H1 (cell line): ENCODE measurements around the gene POU2AF3. TPM values are rescaled to one million over a fixed set of nuclear protein-coding genes. Genes with fewer than 3 reads are reported as not detected.

Experiments
- CTCF ChIA-PET: fragments of 300-600 bp; sonication (Branson Sonifier 250); formaldehyde crosslinking; loops from one replicate; lab custom pipeline; 2021; ENCODE audit not compliant: partially characterized antibody; lab: Charles Lee
- POLR2A ChIA-PET: fragments of 300-600 bp; sonication (Branson Sonifier 250); formaldehyde crosslinking; loops from one replicate; lab custom pipeline; 2021; ENCODE audit warnings: inconsistent platforms; ENCODE audit not compliant: partially characterized antibody; lab: Charles Lee
- DNase-seq, 2 experiments: peaks; one replicate each; pipeline versions ENCODE4 v3.0.0 to v3.0.0-alpha.2; 2010 to 2022; ENCODE audit warnings: low spot score in 2 of 2, low read depth in 1 of 2, mixed read lengths in 1 of 2
- FAIRE-seq: peaks from 2 replicates; lab custom pipeline; 2011; peaks lifted over from hg19 to GRCh38; lab: Jason Lieb, UNC
- H2AFZ ChIP-seq: 2 replicates; pipeline ENCODE4 v1.8.1; 2012; ENCODE audit warnings: low read length, inconsistent platforms
- H2AK5ac ChIP-seq: 2 replicates; pipeline ENCODE4 v1.6.1; 2013; ENCODE audit warnings: low read depth, low read length
- H2BK120ac ChIP-seq: replicated peaks from 2 replicates; pipeline ENCODE3; 2013; ENCODE audit warnings: low read depth, low read length, inconsistent platforms
- H2BK12ac ChIP-seq: 2 replicates; pipeline ENCODE4 v1.6.1; 2013; ENCODE audit warnings: low read depth, low read length
- H2BK15ac ChIP-seq: 2 replicates; pipeline ENCODE4 v1.6.1; 2013; ENCODE audit warnings: low read length
- H2BK20ac ChIP-seq: 2 replicates; pipeline ENCODE4 v1.6.1; 2013; ENCODE audit warnings: low read length
- H2BK5ac ChIP-seq: 2 replicates; pipeline ENCODE4 v1.6.1; 2013; ENCODE audit warnings: low read depth, low read length
- H3K14ac ChIP-seq: 2 replicates; pipeline ENCODE4 v1.6.1; 2013; ENCODE audit warnings: inconsistent platforms; ENCODE audit not compliant: insufficient read length
- H3K18ac ChIP-seq: 2 replicates; pipeline ENCODE4 v1.6.1; 2013; ENCODE audit warnings: low read length; ENCODE audit errors: extremely low read depth
- H3K23ac ChIP-seq: 2 replicates; pipeline ENCODE4 v1.6.1; 2013; ENCODE audit warnings: inconsistent platforms; ENCODE audit not compliant: insufficient read length
- H3K23me2 ChIP-seq: 2 replicates; pipeline ENCODE4 v1.6.1; 2013; ENCODE audit warnings: low read depth, low read length
- H3K27ac ChIP-seq: 2 replicates; pipeline ENCODE4 v1.6.1; 2011; ENCODE audit warnings: low read depth, low read length, inconsistent platforms
- H3K27me3 ChIP-seq, 4 experiments: replicated peaks in 1 of 4; 1 replicate in 1 of 4; 2 replicates in 3 of 4; pipeline versions ENCODE4 v1.6.1 to v1.8.1; 2011 to 2013; ENCODE audit warnings: low read length in 3 of 4, mild to moderate bottlenecking in 3 of 4, inconsistent platforms in 2 of 4, mixed read lengths in 2 of 4, moderate library complexity in 1 of 4; ENCODE audit not compliant: control insufficient read depth in 3 of 4, insufficient read depth in 3 of 4; ENCODE audit errors: extremely low read depth in 1 of 4
- H3K36me3 ChIP-seq, 4 experiments: 2 replicates each; pipeline versions ENCODE4 v1.6.1 to v1.8.1; 2011 to 2013; ENCODE audit warnings: mild to moderate bottlenecking in 4 of 4, low read length in 3 of 4, moderate library complexity in 2 of 4, control low read depth in 1 of 4, inconsistent platforms in 1 of 4; ENCODE audit not compliant: insufficient read depth in 4 of 4, control insufficient read depth in 2 of 4
- H3K4ac ChIP-seq: replicated peaks from 2 replicates; pipeline ENCODE3; 2013; ENCODE audit warnings: low read length, low read depth, mixed read lengths, inconsistent platforms; ENCODE audit not compliant: insufficient read length
- H3K4me1 ChIP-seq, 4 experiments: replicated peaks in 1 of 4; 1 replicate in 1 of 4; 2 replicates in 3 of 4; pipeline versions ENCODE4 v1.6.1 to v1.8.1; 2011 to 2013; ENCODE audit warnings: low read length in 3 of 4, inconsistent platforms in 2 of 4, mixed read lengths in 1 of 4; ENCODE audit not compliant: insufficient read depth in 4 of 4, control insufficient read depth in 3 of 4
- H3K4me2 ChIP-seq, 2 experiments: 2 replicates each; pipeline versions ENCODE4 v1.6.1 to v1.8.1; 2011 to 2013; ENCODE audit warnings: low read depth in 2 of 2, low read length in 2 of 2, control low read depth in 1 of 2, inconsistent platforms in 1 of 2, mild to moderate bottlenecking in 1 of 2; ENCODE audit not compliant: insufficient read depth in 1 of 2
- H3K4me3 ChIP-seq, 4 experiments: fragments of 200-600, 300-600 bp in 1 of 4; sonication (generic), shearing (Covaris generic), sonication (Bioruptor Twin) in 1 of 4; 2 replicates each; pipeline versions ENCODE4 v1.5.1 to v1.8.1; 2011 to 2016; ENCODE audit warnings: low read length in 4 of 4, low read depth in 3 of 4, control low read depth in 2 of 4, inconsistent platforms in 2 of 4, mild to moderate bottlenecking in 2 of 4, mixed read lengths in 1 of 4, moderate library complexity in 1 of 4; ENCODE audit not compliant: insufficient read depth in 2 of 4; ENCODE audit errors: extremely low read depth in 1 of 4
- H3K56ac ChIP-seq: replicated peaks from 2 replicates; pipeline ENCODE3; 2013; ENCODE audit warnings: low read depth, mild to moderate bottlenecking, mixed read lengths, low read length, inconsistent platforms; ENCODE audit not compliant: insufficient read length
- H3K79me1 ChIP-seq: 2 replicates; pipeline ENCODE4 v1.6.1; 2013; ENCODE audit warnings: low read depth, low read length, control low read depth
- H3K79me2 ChIP-seq, 2 experiments: 2 replicates each; pipeline versions ENCODE4 v1.6.1 to v1.8.1; 2012 to 2013; ENCODE audit warnings: low read length in 2 of 2, mild to moderate bottlenecking in 2 of 2, inconsistent platforms in 1 of 2; ENCODE audit not compliant: insufficient read depth in 2 of 2, control insufficient read depth in 1 of 2
- H3K9ac ChIP-seq, 4 experiments: replicated peaks in 1 of 4; 1 replicate in 1 of 4; 2 replicates in 3 of 4; pipeline versions ENCODE4 v1.6.1 to v1.8.1; 2011 to 2013; ENCODE audit warnings: low read depth in 3 of 4, low read length in 3 of 4, control low read depth in 2 of 4, mild to moderate bottlenecking in 2 of 4, moderate library complexity in 2 of 4, inconsistent platforms in 1 of 4; ENCODE audit errors: extremely low read depth in 1 of 4
- H3K9me3 ChIP-seq, 2 experiments: 2 replicates each; pipeline versions ENCODE4 v1.6.1 to v1.8.1; 2012 to 2013; ENCODE audit warnings: mild to moderate bottlenecking in 2 of 2, moderate library complexity in 2 of 2, control low read depth in 1 of 2, inconsistent platforms in 1 of 2, low read depth in 1 of 2, low read length in 1 of 2, mixed read lengths in 1 of 2; ENCODE audit not compliant: insufficient read depth in 2 of 2
- H4K20me1 ChIP-seq, 2 experiments: replicated peaks in 1 of 2; 2 replicates each; pipeline versions ENCODE3 to v1.8.1; 2011 to 2013; ENCODE audit warnings: inconsistent platforms in 2 of 2, low read length in 2 of 2, mild to moderate bottlenecking in 1 of 2; ENCODE audit not compliant: insufficient read depth in 2 of 2, control insufficient read depth in 1 of 2
- H4K5ac ChIP-seq: 2 replicates; pipeline ENCODE4 v1.6.1; 2013; ENCODE audit warnings: low read length, low read depth, mixed read lengths, inconsistent platforms; ENCODE audit not compliant: insufficient read length
- H4K8ac ChIP-seq: 2 replicates; pipeline ENCODE4 v1.8.0; 2013; ENCODE audit warnings: mild to moderate bottlenecking, moderate library complexity, low read length, inconsistent platforms; ENCODE audit not compliant: insufficient read depth; ENCODE audit errors: extremely low read depth
- H4K91ac ChIP-seq: replicated peaks from 2 replicates; pipeline ENCODE3; 2013; ENCODE audit warnings: low read length, mixed read lengths, inconsistent platforms; ENCODE audit not compliant: insufficient read length
- CHD2 ChIP-seq: IDR thresholded peaks from 2 replicates; pipeline ENCODE4 v1.6.1; 2012; ENCODE audit warnings: low read length, improper control_type of control experiment
- HDAC2 ChIP-seq, 2 experiments: fragments of 300-600 bp in 1 of 2; sonication (generic) in 1 of 2; IDR thresholded peaks; 2 replicates each; pipeline ENCODE4 v1.6.1; 2011 to 2012; ENCODE audit warnings: low read depth in 2 of 2, low read length in 2 of 2, mild to moderate bottlenecking in 2 of 2, moderate library complexity in 2 of 2, borderline replicate concordance in 1 of 2, inconsistent platforms in 1 of 2
- JUND ChIP-seq: IDR thresholded peaks from 2 replicates; pipeline ENCODE4 v1.6.1; 2011; ENCODE audit warnings: mild to moderate bottlenecking, improper control_type of control experiment, low read length
- POLR2AphosphoS5 ChIP-seq: IDR thresholded peaks from 2 replicates; pipeline ENCODE4 v1.6.1; 2011; ENCODE audit warnings: low read depth, low read length
- POU5F1 ChIP-seq: IDR thresholded peaks from 2 replicates; pipeline ENCODE4 v1.6.1; 2011; ENCODE audit warnings: low read depth, mild to moderate bottlenecking, low read length, moderate library complexity
- RBBP5 ChIP-seq: IDR thresholded peaks from 2 replicates; pipeline ENCODE4 v1.7.1; 2012; ENCODE audit warnings: low read depth, mild to moderate bottlenecking, inconsistent platforms, low read length, moderate library complexity, borderline replicate concordance
- SAP30 ChIP-seq: fragments of 300-600 bp; sonication (generic); IDR thresholded peaks from 2 replicates; pipeline ENCODE4 v1.7.1; 2012; ENCODE audit warnings: low read length, moderate library complexity, mild to moderate bottlenecking, inconsistent platforms; ENCODE audit not compliant: insufficient read depth, insufficient replicate concordance
- SIX5 ChIP-seq: IDR thresholded peaks from 2 replicates; pipeline ENCODE4 v1.6.1; 2011; ENCODE audit warnings: mild to moderate bottlenecking, low read depth, low read length
- SP4 ChIP-seq: IDR thresholded peaks from 2 replicates; pipeline ENCODE4 v1.6.1; 2012; ENCODE audit warnings: low read length, inconsistent platforms
- polyA plus RNA-seq, 7 experiments: library from polyadenylated mRNA; depleted of rRNA in 3 of 7; stranded (reverse) in 5 of 7; unstranded in 2 of 7; fragments of >200 nt in 5 of 7; fragments of 200-250 nt in 2 of 7; gene quantifications; 1 replicate in 5 of 7; 2 replicates in 1 of 7; 4 replicates in 1 of 7; pipeline versions ENCODE4 v1.2.1 to v1.2.3, GENCODE V29; 2011 to 2013; ENCODE audit warnings: missing spikeins in 2 of 7, mixed read lengths in 2 of 7
- total RNA-seq: library from RNA; stranded (reverse); fragmentation: NEBNext Ultra II Directional; extraction: Animal tissue kit (Norgen Biotek cat#: 25700); gene quantifications from 2 replicates; pipeline ENCODE4 v1.2.1, GENCODE V29; 2021
- TF ChIP-seq, protein P1 (sequence below): IDR thresholded peaks from 2 replicates; pipeline ENCODE4 v1.6.1; 2012; ENCODE audit warnings: low read length, inconsistent platforms
- TF ChIP-seq, protein P2 (sequence below): IDR thresholded peaks from 2 replicates; pipeline ENCODE4 v1.6.1; 2012; ENCODE audit warnings: inconsistent platforms

The POU2AF3 gene
- total and polyA plus RNA-seq, 2 of the 8 experiments (the other 6 are each of a cell fraction or from before 2014, with no cell fraction given) = 1.2 to 5.7 TPM

DNA sequence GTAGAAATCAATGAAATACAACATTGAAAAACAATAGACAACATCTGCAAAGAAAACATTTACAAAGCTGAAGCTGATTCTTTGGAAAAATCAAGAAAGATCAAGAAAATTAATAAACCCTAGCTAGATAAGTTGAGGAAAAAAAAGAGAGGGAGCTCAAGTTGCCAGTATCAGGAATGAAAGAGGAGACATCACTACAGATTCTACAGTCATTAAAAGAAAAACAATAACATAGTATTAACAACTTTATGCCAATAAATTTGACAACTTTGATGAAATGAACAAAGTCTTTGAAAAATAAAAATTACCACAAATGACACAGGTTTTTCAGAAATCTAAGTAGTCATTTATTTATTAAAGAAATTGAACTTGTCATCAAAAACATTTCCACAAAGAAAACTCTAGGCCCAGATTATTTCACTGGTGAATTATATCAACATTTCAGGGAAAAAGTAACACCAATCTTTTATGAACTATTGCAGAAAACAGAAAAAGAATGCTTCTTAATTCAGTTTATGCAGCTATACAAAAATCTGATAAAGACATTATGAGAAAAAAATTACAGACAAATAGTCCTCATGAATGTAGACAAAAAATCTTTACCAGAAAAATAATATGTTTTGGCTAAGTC is 41.5 kb downstream of the POU2AF3 start:
- Histone ChIP-seq H2BK12ac (no peak overlapping the region), H2BK15ac (no peak overlapping the region), H2BK20ac (no peak overlapping the region), H2BK5ac (no peak overlapping the region), H4K5ac (no peak overlapping the region), H3K4me2 (no peak overlapping the region), H4K91ac (no peak overlapping the region), H3K27me3 (no peaks in the 10 kb centered on the region), H3K79me1 (no peaks in the 10 kb centered on the region), H3K4me1 (peaks cover 0 to 4% (median 2%) of the 10 kb centered on the region in 4 experiments; a peak in 3 of 7 replicates), H3K4ac (no peak overlapping the region), H3K14ac (no peak overlapping the region), H3K4me3 (no peak overlapping the region), H3K23me2 (no peaks in the 10 kb centered on the region), H2AK5ac (no peak overlapping the region), H3K79me2 (no peaks in the 10 kb centered on the region), H3K23ac (no peak overlapping the region), H2BK120ac (no peak overlapping the region), H4K20me1 (no peaks in the 10 kb centered on the region), H3K18ac (no peak overlapping the region), H2AFZ (no peak overlapping the region), H3K9ac (no peak overlapping the region), H4K8ac (no peak overlapping the region), H3K9me3 (no peaks in the 10 kb centered on the region), H3K56ac (no peak overlapping the region), H3K36me3 (no peaks in the 10 kb centered on the region), H3K27ac (no peak overlapping the region)
- no peak for TF ChIP-seq POLR2AphosphoS5
- TF ChIP-seq, protein P1, sequence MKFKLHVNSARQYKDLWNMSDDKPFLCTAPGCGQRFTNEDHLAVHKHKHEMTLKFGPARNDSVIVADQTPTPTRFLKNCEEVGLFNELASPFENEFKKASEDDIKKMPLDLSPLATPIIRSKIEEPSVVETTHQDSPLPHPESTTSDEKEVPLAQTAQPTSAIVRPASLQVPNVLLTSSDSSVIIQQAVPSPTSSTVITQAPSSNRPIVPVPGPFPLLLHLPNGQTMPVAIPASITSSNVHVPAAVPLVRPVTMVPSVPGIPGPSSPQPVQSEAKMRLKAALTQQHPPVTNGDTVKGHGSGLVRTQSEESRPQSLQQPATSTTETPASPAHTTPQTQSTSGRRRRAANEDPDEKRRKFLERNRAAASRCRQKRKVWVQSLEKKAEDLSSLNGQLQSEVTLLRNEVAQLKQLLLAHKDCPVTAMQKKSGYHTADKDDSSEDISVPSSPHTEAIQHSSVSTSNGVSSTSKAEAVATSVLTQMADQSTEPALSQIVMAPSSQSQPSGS = no peak
- TF ChIP-seq, protein P2, sequence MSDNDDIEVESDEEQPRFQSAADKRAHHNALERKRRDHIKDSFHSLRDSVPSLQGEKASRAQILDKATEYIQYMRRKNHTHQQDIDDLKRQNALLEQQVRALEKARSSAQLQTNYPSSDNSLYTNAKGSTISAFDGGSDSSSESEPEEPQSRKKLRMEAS = no peak
- no peak for TF ChIP-seq CHD2
- no peak for TF ChIP-seq SP4
- no peak for TF ChIP-seq RBBP5
- no peak for TF ChIP-seq POU5F1
- no peak for TF ChIP-seq JUND
- no peak for TF ChIP-seq SIX5
- TF ChIP-seq SAP30 = no peak
- TF ChIP-seq HDAC2 (IDR thresholded peaks at IDR 0.05; ENCODE audit: borderline replicate concordance in 1 of 2, low read depth in 2 of 2, low read length in 2 of 2) = no peak
- CTCF ChIA-PET = interaction anchor here (0.7 to 1.2 kb wide), 2 partner anchors 23 to 83 kb away, joined by 3 to 6 read pairs; no protein-coding TSS in a partner anchor
- no peak for DNase-seq
- POLR2A ChIA-PET = no interaction called here
- FAIRE-seq = no peak
